OCI-LY7 (cell line): ENCODE results near the gene GRPEL2.

Experiments
- EZH2phosphoT487 ChIP-seq: fragments of 200-600 bp; sonication (generic); IDR thresholded peaks from 2 replicates; pipeline ENCODE4 v1.6.1; 2018; ENCODE audit warnings: low read depth, borderline replicate concordance, mild to moderate bottlenecking, mixed run types, antibody characterized with exemption, low read length, moderate library complexity, mixed read lengths
- TF ChIP-seq, protein P1 (sequence below): fragments of 200-600 bp; sonication (generic); conservative IDR thresholded peaks from 2 replicates; pipeline ENCODE4 v1.5.1; 2014; ENCODE audit warnings: mild to moderate bottlenecking, antibody characterized with exemption, low read length, moderate library complexity, mixed read lengths

DNA sequence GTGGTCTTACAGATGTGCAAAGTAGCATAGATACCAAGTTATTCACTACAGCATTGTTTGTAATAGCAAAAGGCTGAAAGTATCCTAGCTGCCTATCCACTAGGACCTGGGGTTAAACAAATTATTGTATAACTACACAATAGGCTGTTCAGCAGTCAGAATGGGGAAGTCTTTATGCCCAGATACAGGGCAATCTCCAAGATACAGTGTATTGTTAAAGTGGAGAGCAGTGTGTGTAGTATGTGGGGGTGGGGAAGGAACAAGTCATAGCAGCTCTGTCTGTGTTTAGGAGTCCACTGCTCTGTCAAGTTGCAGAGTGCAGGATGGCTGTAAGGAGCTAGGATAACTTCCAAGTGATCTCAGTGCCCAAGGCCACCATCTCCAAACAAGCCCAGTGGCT, 18.1 kb downstream of the GRPEL2 start:
- TF ChIP-seq, protein P1, sequence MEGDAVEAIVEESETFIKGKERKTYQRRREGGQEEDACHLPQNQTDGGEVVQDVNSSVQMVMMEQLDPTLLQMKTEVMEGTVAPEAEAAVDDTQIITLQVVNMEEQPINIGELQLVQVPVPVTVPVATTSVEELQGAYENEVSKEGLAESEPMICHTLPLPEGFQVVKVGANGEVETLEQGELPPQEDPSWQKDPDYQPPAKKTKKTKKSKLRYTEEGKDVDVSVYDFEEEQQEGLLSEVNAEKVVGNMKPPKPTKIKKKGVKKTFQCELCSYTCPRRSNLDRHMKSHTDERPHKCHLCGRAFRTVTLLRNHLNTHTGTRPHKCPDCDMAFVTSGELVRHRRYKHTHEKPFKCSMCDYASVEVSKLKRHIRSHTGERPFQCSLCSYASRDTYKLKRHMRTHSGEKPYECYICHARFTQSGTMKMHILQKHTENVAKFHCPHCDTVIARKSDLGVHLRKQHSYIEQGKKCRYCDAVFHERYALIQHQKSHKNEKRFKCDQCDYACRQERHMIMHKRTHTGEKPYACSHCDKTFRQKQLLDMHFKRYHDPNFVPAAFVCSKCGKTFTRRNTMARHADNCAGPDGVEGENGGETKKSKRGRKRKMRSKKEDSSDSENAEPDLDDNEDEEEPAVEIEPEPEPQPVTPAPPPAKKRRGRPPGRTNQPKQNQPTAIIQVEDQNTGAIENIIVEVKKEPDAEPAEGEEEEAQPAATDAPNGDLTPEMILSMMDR: no peak
- no peak for TF ChIP-seq EZH2phosphoT487
